Testis (tissue), 3 donors: ENCODE results near the gene MCF2L. TPM values are rescaled to one million over a fixed set of nuclear protein-coding genes. Genes with fewer than 3 reads are reported as not detected.
A peak's percentile ranks its signal among the peaks of the same experiment; 100 is the strongest.
"Not testable (repeated sequence)": the region's sequence is repeated elsewhere in the genome, so short reads cannot be mapped to it uniquely, and the experiment has no call there.

Source experiments
- DNase-seq: peaks from one replicate; pipeline ENCODE4 v3.0.0-alpha.2; 2019
- H3K27ac ChIP-seq, 2 donors: fragments of 200-600 bp; sonication (generic); one replicate each; pipeline ENCODE4 v1.5.1; 2019
- H3K27me3 ChIP-seq: fragments of 200-600 bp; sonication (generic); one replicate; pipeline ENCODE4 v1.5.1; 2019
- H3K36me3 ChIP-seq: fragments of 200-600 bp; sonication (generic); one replicate; pipeline ENCODE4 v1.5.1; 2017; ENCODE audit warnings: low read depth; ENCODE audit errors: missing control alignments
- H3K4me1 ChIP-seq: fragments of 200-600 bp; sonication (generic); one replicate; pipeline ENCODE4 v1.5.1; 2019
- H3K4me3 ChIP-seq, 2 donors: fragments of 200-600 bp; sonication (generic); one replicate each; pipeline ENCODE4 v1.5.1; 2017 to 2019
- H3K9me3 ChIP-seq: fragments of 200-600 bp; sonication (generic); one replicate; pipeline ENCODE4 v1.5.1; 2017
- CTCF ChIP-seq, 3 experiments: fragments of 450-650 bp in 2 of 3; fragments of 200-600 bp in 1 of 3; sonication (generic) in 1 of 3; IDR thresholded peaks; one replicate each; pipeline ENCODE4 v1.5.1; 2016 to 2019; ENCODE audit warnings: antibody characterized with exemption in 3 of 3, mild to moderate bottlenecking in 2 of 3, moderate library complexity in 1 of 3
- POLR2A ChIP-seq: fragments of 450-650 bp; IDR thresholded peaks from one replicate; pipeline ENCODE4 v1.6.1; 2017; ENCODE audit warnings: antibody characterized with exemption, mild to moderate bottlenecking, moderate library complexity
- WGBS, 2 donors: methylation state at CpG; one replicate each; pipeline ENCODE4 v1.1.5; 2018; 5-methylcytosine and 5-hydroxymethylcytosine counted together
- intact Hi-C: fragments of 100-400 bp; cut with DNase I; formaldehyde crosslinking; loops from one replicate; pipeline ENCODE4 v1.15.1; 2023; ENCODE audit warnings: low total_unique reads
- polyA plus RNA-seq: library from polyadenylated mRNA; stranded (reverse); fragments of 350-450 nt; fragmentation: Illumina TruSeq; extraction: RNeasy Lipid Tissue Mini Kit (QIAGEN cat#74804); gene quantifications from one replicate; pipeline ENCODE4 v1.2.3, GENCODE V29; 2014; ENCODE audit warnings: low read depth, low replicate concordance; ENCODE audit not compliant: insufficient read depth
- total RNA-seq, 2 donors: library from RNA; depleted of rRNA; stranded (reverse); fragments of >200 nt; gene quantifications; one replicate each; pipeline ENCODE4 v1.2.3, GENCODE V29; 2016

MCF2L gene
- total and polyA plus RNA-seq, 3 donors from 2014 or later, result 5.0 to 17.6 (median 14.6) TPM

- intact Hi-C loops, result loop anchor here (10.0 kb wide), 1 partner anchor 85 kb away; no protein-coding TSS in a partner anchor
- Histone ChIP-seq H3K27ac (no peak overlapping the region), H3K4me3 (no peak overlapping the region), H3K36me3 (no peaks in the 10 kb centered on the region), H3K27me3 (no peaks in the 10 kb centered on the region), H3K9me3 (no peaks in the 10 kb centered on the region), H3K4me1 (no peaks in the 10 kb centered on the region)
- peak; percentile 68 to 84 (median 73) for TF ChIP-seq CTCF (IDR thresholded peaks at IDR 0.05)
- TF ChIP-seq POLR2A, result no peak
- DNase-seq, result peak; percentile 75
- 49 to 50% methylated on average over 19 to 23 of the region's 23 CpGs for WGBS, 2 donors
Measured at GRCh38 chr13:113029487-113030258, 60.7 kb downstream of the MCF2L start.

- WGBS, 2 donors, result 85 to 90% methylated on average over 2 to 36 of the region's 38 CpGs
Measured at GRCh38 chr13:113030259-113030640, 61.2 kb downstream of the MCF2L start.

GRCh38 chr13:113031465-113031864 lies 62.5 kb downstream of the MCF2L start:
- H3K4me1 ChIP-seq, result no peaks in the 10 kb centered on the region
- H3K27me3 ChIP-seq, result no peaks in the 10 kb centered on the region
- TF ChIP-seq CTCF (IDR thresholded peaks at IDR 0.05) (no peak), POLR2A (no peak)
- DNase-seq, result no peak
- no peaks in the 10 kb centered on the region for H3K36me3 ChIP-seq
- H3K9me3 ChIP-seq, result no peaks in the 10 kb centered on the region
- no peak overlapping the region for H3K27ac ChIP-seq
- H3K4me3 ChIP-seq, result no peak overlapping the region
- intact Hi-C loops, result no loop called here
- WGBS, 2 donors, result 68 to 74% methylated on average over 7 of the region's 7 CpGs

More at GRCh38 chr13:113030259-113030640, 61.2 kb downstream of the MCF2L start:
- intact Hi-C loops, H3K27ac ChIP-seq, H3K9me3 ChIP-seq, DNase-seq, H3K27me3 ChIP-seq, H3K4me1 ChIP-seq, H3K36me3 ChIP-seq, H3K4me3 ChIP-seq: not testable (repeated sequence)

- no peaks in the 10 kb centered on the region for H3K4me1 ChIP-seq
- no peaks in the 10 kb centered on the region for H3K36me3 ChIP-seq
- H3K27me3 ChIP-seq, result no peaks in the 10 kb centered on the region
- intact Hi-C loops, result no loop called here
- no peak for DNase-seq
- 86 to 92% methylated on average over 10 of the region's 10 CpGs for WGBS, 2 donors
- TF ChIP-seq CTCF (IDR thresholded peaks at IDR 0.05), result no peak
- TF ChIP-seq POLR2A, result no peak
- H3K27ac ChIP-seq, result no peak overlapping the region
- no peak overlapping the region for H3K4me3 ChIP-seq
- H3K9me3 ChIP-seq, result no peaks in the 10 kb centered on the region
Measured at GRCh38 chr13:113032291-113032690, 63.3 kb downstream of the MCF2L start.

- Histone ChIP-seq H3K27ac (no peak overlapping the region), H3K9me3 (no peaks in the 10 kb centered on the region), H3K36me3 (no peaks in the 10 kb centered on the region), H3K27me3 (no peaks in the 10 kb centered on the region), H3K4me3 (no peak overlapping the region), H3K4me1 (no peaks in the 10 kb centered on the region)
- 83 to 85% methylated on average over 22 to 32 of the region's 43 CpGs for WGBS, 2 donors
- no peak for DNase-seq
- intact Hi-C loops, result no loop called here
- no peak for TF ChIP-seq POLR2A
- TF ChIP-seq CTCF (IDR thresholded peaks at IDR 0.05), result no peak
Measured at GRCh38 chr13:113033054-113033850, 64.2 kb downstream of the MCF2L start.
